Dermis blood vessel endothelial cell (primary cell): ENCODE measurements around the gene ZFYVE1. TPM values are rescaled to one million over a fixed set of nuclear protein-coding genes. Genes with fewer than 3 reads are reported as not detected.

Source experiments
- total RNA-seq: library from RNA; depleted of rRNA; stranded (reverse); fragments of >200 nt; gene quantifications from 2 replicates; pipeline ENCODE4 v1.2.3, GENCODE V29; 2014

Gene ZFYVE1
- total RNA-seq, 1 donor from 2014 or later: 21.3 TPM

Other genes starting within 250 kb of the ZFYVE1 start
- 1.4 and 2.9 TPM in 2 replicates for gene DPF3, start 133.0 kb downstream of the ZFYVE1 start, total RNA-seq
- gene DCAF4, start 100.6 kb downstream of the ZFYVE1 start, total RNA-seq: 6.6 and 9.0 TPM in 2 replicates
- 35.5 and 38.1 TPM in 2 replicates for gene RBM25, start 31.4 kb upstream of the ZFYVE1 start, total RNA-seq
- 52.9 and 57.7 TPM in 2 replicates for gene PSEN1, start 109.4 kb upstream of the ZFYVE1 start, total RNA-seq
- gene PAPLN, start 210.4 kb upstream of the ZFYVE1 start, total RNA-seq: 30.6 and 60.1 TPM in 2 replicates